Mesothelial cell of epicardium (in vitro differentiated cells): Measurements from ENCODE around the gene ESPNL. TPM values are rescaled to one million over a fixed set of nuclear protein-coding genes. Genes with fewer than 3 reads are reported as not detected.

Experiments
- DNase-seq, 2 experiments: peaks; one replicate each; pipeline ENCODE4 v3.0.0; 2021; ENCODE audit warnings: low spot score in 2 of 2; ENCODE audit not compliant: unreplicated experiment in 2 of 2
- H3K27ac Mint-ChIP-seq: 2 replicates; pipeline ENCODE4 v1.8.0; 2021; ENCODE audit warnings: mixed read lengths
- H3K27me3 Mint-ChIP-seq: 2 replicates; pipeline ENCODE4 v1.8.0; 2021; ENCODE audit warnings: low read depth, mixed read lengths
- H3K36me3 Mint-ChIP-seq: 2 replicates; pipeline ENCODE4 v1.8.0; 2021; ENCODE audit warnings: mixed read lengths
- H3K4me1 Mint-ChIP-seq: 2 replicates; pipeline ENCODE4 v1.8.0; 2021; ENCODE audit warnings: mixed read lengths
- H3K4me3 Mint-ChIP-seq: 2 replicates; pipeline ENCODE4 v1.8.0; 2021; ENCODE audit warnings: mild to moderate bottlenecking, moderate library complexity, mixed read lengths
- H3K9me3 Mint-ChIP-seq: 2 replicates; pipeline ENCODE4 v1.8.0; 2021; ENCODE audit warnings: mixed read lengths
- CTCF ChIP-seq: fragments of 200-600 bp; sonication (generic); IDR thresholded peaks from one replicate; pipeline ENCODE4 v1.5.0; 2021; ENCODE audit warnings: antibody characterized with exemption; ENCODE audit not compliant: unreplicated experiment
- total RNA-seq: library from RNA; stranded (reverse); gene quantifications from 3 replicates; pipeline ENCODE4 v1.2.1, GENCODE V29; 2021

Gene ESPNL
- total RNA-seq, 1 donor from 2014 or later: 0.38 TPM

DNA sequence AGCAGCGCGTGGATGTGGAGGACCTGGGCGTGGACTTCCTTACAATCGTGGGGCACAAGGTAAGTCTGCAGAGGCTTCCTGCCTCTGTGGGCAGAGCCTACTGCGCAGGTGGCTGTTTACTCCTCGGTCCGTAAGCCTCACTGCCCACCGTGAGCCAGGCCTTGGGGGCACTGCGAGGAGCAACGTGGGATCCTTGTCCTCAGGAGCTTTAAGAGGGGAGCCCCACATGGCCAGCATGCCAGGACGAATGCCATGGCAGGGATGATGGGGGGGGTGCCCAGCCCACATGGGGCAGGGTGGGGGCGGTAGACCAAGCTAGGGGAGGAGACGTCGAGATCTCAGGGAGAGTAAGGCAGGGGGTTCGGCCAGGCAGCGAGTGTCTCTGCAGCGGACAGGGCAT, 18.0 kb upstream of the ESPNL start:
- H3K4me3 Mint-ChIP-seq: no peak overlapping the region
- peaks cover 9% of the 10 kb centered on the region for H3K4me1 Mint-ChIP-seq
- no peak for TF ChIP-seq CTCF
- H3K36me3 Mint-ChIP-seq: peaks cover 54% of the 10 kb centered on the region
- no peaks in the 10 kb centered on the region for H3K27me3 Mint-ChIP-seq
- no peak overlapping the region for H3K27ac Mint-ChIP-seq
- H3K9me3 Mint-ChIP-seq: peaks cover 18% of the 10 kb centered on the region
- DNase-seq: no peak

DNA sequence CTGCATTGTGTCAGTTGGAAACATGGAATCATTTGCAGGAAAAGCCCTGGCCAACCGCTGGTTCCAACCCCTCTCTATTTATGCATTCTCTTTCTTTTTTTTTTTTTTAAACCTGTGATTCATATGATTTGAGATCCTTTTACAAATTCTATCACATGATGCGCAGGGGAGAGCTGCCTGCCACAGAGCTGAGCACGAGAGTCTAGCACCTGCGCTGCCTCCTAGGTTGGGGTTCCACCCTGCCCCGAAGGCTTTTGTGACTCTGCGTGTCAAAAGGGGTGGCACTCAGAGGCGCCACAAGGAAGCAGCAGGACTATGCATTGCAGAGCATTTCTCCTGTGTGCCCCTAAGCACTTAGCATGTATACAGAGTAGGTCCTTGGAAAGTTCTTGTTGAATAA, 17.3 kb upstream of the ESPNL start:
- Mint-ChIP-seq H3K27ac (no peak overlapping the region), H3K36me3 (peaks cover 49% of the 10 kb centered on the region), H3K4me1 (peaks cover 9% of the 10 kb centered on the region), H3K9me3 (peaks cover 16% of the 10 kb centered on the region), H3K27me3 (no peaks in the 10 kb centered on the region), H3K4me3 (no peak overlapping the region)
- no peak for DNase-seq
- no peak for TF ChIP-seq CTCF

GRCh38 chr2:238083919-238084318, 16.2 kb upstream of the ESPNL start:
- H3K4me1 Mint-ChIP-seq: peaks cover 9% of the 10 kb centered on the region
- H3K36me3 Mint-ChIP-seq: peaks cover 41% of the 10 kb centered on the region
- H3K9me3 Mint-ChIP-seq: peaks cover 10% of the 10 kb centered on the region
- no peaks in the 10 kb centered on the region for H3K27me3 Mint-ChIP-seq
- no peak for DNase-seq
- no peak overlapping the region for H3K27ac Mint-ChIP-seq
- TF ChIP-seq CTCF: no peak
- no peak overlapping the region for H3K4me3 Mint-ChIP-seq

GRCh38 chr2:238084761-238085160, 15.4 kb upstream of the ESPNL start:
- Mint-ChIP-seq H3K36me3 (peaks cover 35% of the 10 kb centered on the region), H3K4me1 (peaks cover 9% of the 10 kb centered on the region), H3K27me3 (no peaks in the 10 kb centered on the region), H3K9me3 (peaks cover 5% of the 10 kb centered on the region), H3K27ac (no peak overlapping the region), H3K4me3 (no peak overlapping the region)
- no peak for DNase-seq
- no peak for TF ChIP-seq CTCF

GRCh38 chr2:238085899-238086298, 14.2 kb upstream of the ESPNL start:
- Mint-ChIP-seq H3K9me3 (no peaks in the 10 kb centered on the region), H3K27me3 (no peaks in the 10 kb centered on the region), H3K4me3 (no peak overlapping the region), H3K4me1 (peaks cover 7% of the 10 kb centered on the region), H3K36me3 (peaks cover 25% of the 10 kb centered on the region), H3K27ac (no peak overlapping the region)
- DNase-seq: no peak
- no peak for TF ChIP-seq CTCF

DNA sequence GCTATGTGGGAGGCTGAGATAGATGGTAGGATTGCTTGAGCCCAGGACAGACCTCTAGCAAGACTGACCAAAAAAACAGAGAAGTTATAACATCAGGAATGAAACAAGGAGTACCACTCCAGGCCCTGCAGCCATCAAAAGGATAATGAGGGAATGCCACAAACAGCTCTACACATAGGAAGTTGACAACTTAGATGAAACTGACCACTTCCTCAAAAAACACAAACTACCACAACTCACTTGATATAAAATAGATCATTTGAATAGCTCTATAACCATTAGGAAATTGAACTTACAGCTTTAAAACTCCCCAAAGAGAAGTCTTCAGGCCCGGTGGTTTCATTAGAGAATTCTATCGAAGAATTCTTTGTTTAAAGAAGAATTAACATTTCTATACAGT, 12.9 kb upstream of the ESPNL start:
- Mint-ChIP-seq H3K36me3 (peaks cover 15% of the 10 kb centered on the region), H3K4me1 (peaks cover 3% of the 10 kb centered on the region), H3K27ac (no peak overlapping the region), H3K27me3 (no peaks in the 10 kb centered on the region), H3K4me3 (no peak overlapping the region), H3K9me3 (no peaks in the 10 kb centered on the region)
- DNase-seq: no peak
- no peak for TF ChIP-seq CTCF
